GM13976 (cell line): Measurements from ENCODE around the gene BPHL.
"Not testable (repeated sequence)": the region's sequence is repeated elsewhere in the genome, so short reads cannot be mapped to it uniquely, and the experiment has no call there.

Experiments
- DNase-seq: peaks from one replicate; pipeline ENCODE4 v3.0.0; 2012; ENCODE audit warnings: low spot score
- CTCF ChIP-seq: IDR thresholded peaks from 2 replicates; pipeline ENCODE4 v1.5.1; 2012; ENCODE audit warnings: borderline replicate concordance, mild to moderate bottlenecking; ENCODE audit not compliant: insufficient read depth; ENCODE audit errors: extremely low read depth, missing control alignments, control extremely low read depth
- in situ Hi-C: fragments of 300-500 bp; cut with MboI; formaldehyde crosslinking; loops from one replicate; pipeline ENCODE4 v1.12.0; 2022; ENCODE audit warnings: low sequenced_read_pairs, mixed read lengths, inconsistent platforms; ENCODE audit not compliant: unreplicated experiment

BPHL gene

GRCh38 chr6:3137057-3137777 is 18.7 kb downstream of the BPHL start:
- DNase-seq: no peak
- in situ Hi-C loops: no loop called here

GRCh38 chr6:3137873-3138272 is 19.4 kb downstream of the BPHL start:
- in situ Hi-C loops: not testable (repeated sequence)

More at GRCh38 chr6:3137057-3137777, 18.7 kb downstream of the BPHL start:
- TF ChIP-seq CTCF: no peak

GRCh38 chr6:3138341-3138740 is 19.8 kb downstream of the BPHL start:
- no peak for TF ChIP-seq CTCF
- DNase-seq: no peak
- in situ Hi-C loops: no loop called here

More at GRCh38 chr6:3137873-3138272, 19.4 kb downstream of the BPHL start:
- not testable (repeated sequence) for DNase-seq

- no peak for TF ChIP-seq CTCF
- in situ Hi-C loops: no loop called here
- peak; percentile 45 for DNase-seq
Observed at GRCh38 chr6:3139090-3139903, 20.8 kb downstream of the BPHL start.

- DNase-seq: no peak
- in situ Hi-C loops: no loop called here
- no peak for TF ChIP-seq CTCF
Observed at GRCh38 chr6:3140201-3140600, 21.7 kb downstream of the BPHL start.

- no peak for TF ChIP-seq CTCF
- DNase-seq: no peak
- in situ Hi-C loops: no loop called here
Observed at GRCh38 chr6:3142536-3142935, 24.0 kb downstream of the BPHL start.

GRCh38 chr6:3143158-3143557 is 24.6 kb downstream of the BPHL start:
- in situ Hi-C loops: no loop called here
- TF ChIP-seq CTCF: no peak

More at GRCh38 chr6:3143158-3143557, 24.6 kb downstream of the BPHL start:
- DNase-seq: no peak
